ENCODE data around the gene SLC12A5.

GRCh38 chr20:46088409-46089166, 59.6 kb downstream of the SLC12A5 start:
- TF ChIP-seq, protein P1, sequence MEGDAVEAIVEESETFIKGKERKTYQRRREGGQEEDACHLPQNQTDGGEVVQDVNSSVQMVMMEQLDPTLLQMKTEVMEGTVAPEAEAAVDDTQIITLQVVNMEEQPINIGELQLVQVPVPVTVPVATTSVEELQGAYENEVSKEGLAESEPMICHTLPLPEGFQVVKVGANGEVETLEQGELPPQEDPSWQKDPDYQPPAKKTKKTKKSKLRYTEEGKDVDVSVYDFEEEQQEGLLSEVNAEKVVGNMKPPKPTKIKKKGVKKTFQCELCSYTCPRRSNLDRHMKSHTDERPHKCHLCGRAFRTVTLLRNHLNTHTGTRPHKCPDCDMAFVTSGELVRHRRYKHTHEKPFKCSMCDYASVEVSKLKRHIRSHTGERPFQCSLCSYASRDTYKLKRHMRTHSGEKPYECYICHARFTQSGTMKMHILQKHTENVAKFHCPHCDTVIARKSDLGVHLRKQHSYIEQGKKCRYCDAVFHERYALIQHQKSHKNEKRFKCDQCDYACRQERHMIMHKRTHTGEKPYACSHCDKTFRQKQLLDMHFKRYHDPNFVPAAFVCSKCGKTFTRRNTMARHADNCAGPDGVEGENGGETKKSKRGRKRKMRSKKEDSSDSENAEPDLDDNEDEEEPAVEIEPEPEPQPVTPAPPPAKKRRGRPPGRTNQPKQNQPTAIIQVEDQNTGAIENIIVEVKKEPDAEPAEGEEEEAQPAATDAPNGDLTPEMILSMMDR (conservative IDR thresholded peaks at IDR 0.05; ENCODE audit: low read length), result peak; percentile 44; the same call in 1 of the 2 replicates
- TF ChIP-seq EZH2phosphoT487 (IDR thresholded peaks at IDR 0.05; ENCODE audit: borderline replicate concordance, low read depth, low read length), result no peak
